ENCODE data around the gene SPIRE2.

The SPIRE2 gene

DNA sequence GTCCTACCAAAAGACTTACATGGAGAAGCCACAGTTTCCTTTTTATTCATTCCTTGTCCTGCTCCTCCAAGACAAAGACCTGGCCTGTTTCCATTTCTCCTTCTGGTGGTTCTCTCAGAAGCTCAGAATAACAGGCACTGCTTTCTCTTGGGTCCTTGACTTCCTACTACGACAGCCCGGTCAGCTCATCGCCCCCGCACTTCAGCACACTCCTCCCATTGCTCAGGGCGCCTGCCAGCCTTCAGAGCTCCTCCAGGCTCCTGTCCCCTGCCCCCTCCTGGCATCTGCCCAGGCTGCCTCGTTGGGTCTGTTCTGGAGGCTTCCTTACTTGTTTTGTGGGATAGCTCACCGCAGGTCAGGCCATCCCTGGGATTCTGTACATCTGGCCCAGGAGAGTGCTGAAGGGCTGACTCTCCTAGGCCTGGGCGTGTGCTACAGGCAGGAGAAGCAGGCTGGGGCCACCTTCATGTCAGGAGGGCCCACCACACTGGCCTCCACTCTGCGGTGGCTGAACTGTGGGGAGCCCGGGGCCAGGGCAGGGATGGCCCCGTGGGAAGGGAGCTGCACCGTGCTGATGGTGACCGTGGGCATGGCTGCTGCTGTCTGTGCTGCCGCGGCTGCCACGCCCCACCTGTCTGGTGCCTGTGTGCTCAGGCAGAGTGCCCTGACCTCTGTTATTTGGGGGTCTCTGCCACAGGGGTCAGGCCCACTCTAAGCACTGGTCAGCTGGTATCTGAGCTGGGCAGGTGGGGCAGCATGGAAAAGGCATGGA lies 62.8 kb downstream of the SPIRE2 start:
- no peaks in the 10 kb centered on the region for H3K9me3 Mint-ChIP-seq
- H3K4me1 Mint-ChIP-seq: peaks cover 18% of the 10 kb centered on the region
- no peak for DNase-seq
- no peak for ATAC-seq
- H3K4me3 Mint-ChIP-seq: peak overlapping the region in 1 of 2 donors; percentile 1
- no peaks in the 10 kb centered on the region for H3K27me3 Mint-ChIP-seq
- H3K27ac Mint-ChIP-seq: no peak overlapping the region

DNA sequence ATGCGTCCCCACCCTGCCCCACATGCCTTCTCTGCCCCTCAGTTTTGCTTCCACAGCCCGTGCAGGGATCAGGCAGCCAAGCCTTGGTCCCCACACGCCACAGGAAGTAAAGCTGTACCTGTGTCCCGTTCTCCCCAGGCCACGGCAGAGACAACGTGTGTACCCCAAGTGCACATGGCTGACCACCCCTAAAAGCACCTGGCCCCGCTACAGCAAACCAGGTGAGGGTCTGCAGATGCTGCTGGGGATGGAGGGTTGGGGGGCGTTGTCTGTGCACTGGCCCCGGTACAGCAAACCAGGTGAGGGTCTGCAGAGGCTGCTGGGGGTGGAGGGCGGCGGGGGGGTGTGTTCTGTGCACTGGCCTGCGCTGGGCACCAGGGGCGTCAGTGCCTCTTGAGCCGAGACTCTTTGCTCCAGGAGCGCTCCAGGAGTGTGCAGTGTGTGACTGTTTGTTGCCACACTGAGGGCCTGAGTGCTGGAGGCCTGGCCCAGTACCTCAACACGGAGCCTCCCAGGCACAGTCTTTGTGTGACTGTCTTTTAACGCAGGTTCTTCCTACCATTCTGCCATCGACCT lies 63.9 kb downstream of the SPIRE2 start:
- Mint-ChIP-seq H3K9me3 (no peaks in the 10 kb centered on the region), H3K27ac (no peak overlapping the region)
- no peak for DNase-seq

DNA sequence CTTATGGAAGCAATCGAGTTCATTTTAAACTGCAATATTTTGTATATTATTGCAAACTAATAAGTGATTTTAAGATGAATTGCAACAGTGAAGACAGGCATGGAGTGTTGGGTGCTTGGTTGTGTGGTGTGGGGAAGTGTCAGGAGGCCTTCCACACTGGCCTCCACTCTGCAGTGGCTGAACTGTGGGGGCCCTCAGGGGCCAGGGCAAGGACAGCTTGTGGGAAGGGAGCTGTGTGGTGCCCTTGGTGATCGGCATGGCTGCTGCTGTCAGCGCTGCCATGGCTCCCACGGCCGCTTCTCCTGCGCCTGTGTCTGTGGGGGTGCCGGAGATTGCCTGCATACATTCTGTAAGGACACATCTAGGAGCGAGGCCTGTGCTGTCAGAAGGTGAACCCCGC lies 64.4 kb downstream of the SPIRE2 start:
- DNase-seq (no peak), ATAC-seq (no peak)
- Mint-ChIP-seq H3K27me3 (no peaks in the 10 kb centered on the region), H3K4me1 (peaks cover 18% of the 10 kb centered on the region), H3K27ac (peak overlapping the region in 1 of 2 donors; percentile 19), H3K9me3 (no peaks in the 10 kb centered on the region), H3K4me3 (no peak overlapping the region)

More for the DNA sequence above, 63.9 kb downstream of the SPIRE2 start:
- Mint-ChIP-seq H3K27me3 (no peaks in the 10 kb centered on the region), H3K4me1 (peaks cover 18% of the 10 kb centered on the region), H3K4me3 (no peak overlapping the region)
- ATAC-seq: no peak

DNA sequence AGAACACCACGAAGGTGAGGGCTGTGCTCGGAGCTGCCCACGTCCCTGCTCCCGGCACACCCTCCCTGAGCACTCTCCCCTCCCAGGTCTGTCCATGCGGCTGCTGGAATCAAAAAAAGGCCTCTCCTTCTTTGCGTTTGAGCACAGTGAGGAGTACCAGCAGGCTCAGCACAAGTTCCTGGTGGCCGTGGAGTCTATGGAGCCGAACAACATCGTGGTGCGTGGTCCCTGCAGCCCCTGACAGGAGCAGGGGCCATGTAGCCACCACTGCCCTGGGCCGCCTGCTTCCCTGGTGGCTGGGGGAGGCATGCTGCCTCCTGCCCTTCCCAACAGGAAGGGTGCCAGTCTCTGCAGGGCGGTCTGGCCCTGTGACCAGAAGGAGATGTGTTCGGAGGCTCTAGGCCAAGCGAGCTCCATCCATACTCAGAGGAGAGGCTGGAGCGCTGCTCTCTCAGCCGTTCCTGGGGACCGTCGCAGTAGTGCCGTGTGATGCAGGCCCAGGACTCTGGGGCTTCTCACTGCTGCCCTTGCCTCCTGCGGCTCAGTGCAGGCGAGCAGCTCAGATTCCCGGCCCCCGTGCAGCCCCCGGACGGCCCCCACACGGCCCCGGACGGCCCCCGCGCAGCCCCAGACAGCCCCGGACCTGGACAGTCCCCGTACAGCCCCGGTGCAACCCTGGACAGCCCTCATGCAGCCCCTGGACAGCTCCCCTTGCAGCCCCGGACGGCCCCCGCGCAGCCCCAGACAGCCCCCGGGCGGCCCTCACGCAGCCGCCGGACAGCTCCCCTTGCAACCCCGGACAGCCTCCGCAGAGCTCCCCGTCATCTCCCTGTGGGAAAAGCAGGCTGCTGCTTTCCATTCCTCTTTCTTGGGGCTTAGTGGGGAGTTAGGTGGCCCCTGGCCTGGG lies 65.6 kb downstream of the SPIRE2 start:
- no peak for ATAC-seq
- no peaks in the 10 kb centered on the region for H3K9me3 Mint-ChIP-seq

DNA sequence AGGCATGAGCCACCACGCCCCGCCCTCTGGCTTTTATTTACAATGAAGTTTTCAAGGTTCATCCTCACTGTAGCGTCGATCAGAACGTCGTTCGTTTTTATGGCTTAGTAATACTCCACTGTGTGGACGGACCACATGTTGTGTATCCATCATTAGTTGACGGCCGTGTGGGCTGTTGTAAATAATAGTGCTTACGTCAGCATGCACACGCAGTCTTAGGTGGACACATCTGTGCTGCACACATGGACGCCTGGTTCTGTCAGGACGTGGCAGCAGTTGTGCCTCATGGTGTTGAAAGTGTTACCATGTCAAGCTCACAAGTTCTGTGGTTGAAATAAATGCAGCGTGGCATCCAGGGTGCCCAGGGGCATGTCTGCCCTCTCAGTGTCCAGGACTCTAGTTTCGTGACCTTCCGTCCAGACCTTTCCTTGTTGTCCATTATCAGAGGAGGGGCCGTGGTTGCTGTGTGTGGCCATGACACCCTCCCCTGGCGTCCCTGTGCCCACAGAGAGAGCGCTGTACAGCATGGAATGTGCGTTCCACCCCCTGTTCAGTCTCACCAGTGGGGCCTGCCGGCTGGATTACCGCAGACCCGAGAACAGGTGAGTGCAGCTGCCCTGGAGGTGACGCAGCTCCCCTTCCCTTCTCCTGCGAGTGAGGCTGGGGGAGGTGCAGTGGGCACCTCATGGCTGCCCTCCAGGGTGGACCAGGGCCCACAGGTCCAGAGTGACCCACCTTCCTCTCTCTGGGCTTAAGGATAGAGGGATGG lies 67.4 kb downstream of the SPIRE2 start:
- DNase-seq (no peak), ATAC-seq (no peak)
- H3K4me3 Mint-ChIP-seq: no peak overlapping the region
- H3K9me3 Mint-ChIP-seq: no peaks in the 10 kb centered on the region
- no peak overlapping the region for H3K27ac Mint-ChIP-seq
- H3K4me1 Mint-ChIP-seq: peaks cover 13% of the 10 kb centered on the region
- no peaks in the 10 kb centered on the region for H3K27me3 Mint-ChIP-seq

More for the DNA sequence above, 65.6 kb downstream of the SPIRE2 start:
- Mint-ChIP-seq H3K27ac (no peak overlapping the region), H3K4me3 (no peak overlapping the region), H3K27me3 (no peaks in the 10 kb centered on the region), H3K4me1 (peaks cover 18% of the 10 kb centered on the region)
- DNase-seq: no peak

DNA sequence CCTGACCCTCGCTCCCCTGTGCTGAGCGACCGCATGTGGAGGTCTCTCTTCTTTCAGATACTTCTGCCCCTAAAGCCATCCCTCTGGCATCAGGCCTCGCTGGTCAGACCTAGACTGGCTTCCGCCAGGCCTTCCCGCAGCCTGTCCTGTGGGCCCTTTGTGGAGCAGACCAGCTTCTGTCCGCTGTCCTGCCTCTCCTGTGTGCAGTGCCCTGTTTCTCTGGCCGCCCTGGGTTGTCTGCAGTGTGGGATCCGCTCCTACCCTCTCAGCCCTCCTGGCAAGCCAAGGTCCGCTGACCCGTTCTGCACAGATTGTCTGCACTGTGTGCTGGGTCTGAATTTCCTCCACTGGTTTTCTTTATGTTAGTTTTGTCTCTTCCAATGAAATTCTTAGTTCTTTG lies 68.9 kb downstream of the SPIRE2 start:
- no peak overlapping the region for H3K4me3 Mint-ChIP-seq
- ATAC-seq: no peak
- H3K4me1 Mint-ChIP-seq: peaks cover 7% of the 10 kb centered on the region
- H3K9me3 Mint-ChIP-seq: no peaks in the 10 kb centered on the region
- no peaks in the 10 kb centered on the region for H3K27me3 Mint-ChIP-seq
- no peak overlapping the region for H3K27ac Mint-ChIP-seq
- DNase-seq: no peak

DNA sequence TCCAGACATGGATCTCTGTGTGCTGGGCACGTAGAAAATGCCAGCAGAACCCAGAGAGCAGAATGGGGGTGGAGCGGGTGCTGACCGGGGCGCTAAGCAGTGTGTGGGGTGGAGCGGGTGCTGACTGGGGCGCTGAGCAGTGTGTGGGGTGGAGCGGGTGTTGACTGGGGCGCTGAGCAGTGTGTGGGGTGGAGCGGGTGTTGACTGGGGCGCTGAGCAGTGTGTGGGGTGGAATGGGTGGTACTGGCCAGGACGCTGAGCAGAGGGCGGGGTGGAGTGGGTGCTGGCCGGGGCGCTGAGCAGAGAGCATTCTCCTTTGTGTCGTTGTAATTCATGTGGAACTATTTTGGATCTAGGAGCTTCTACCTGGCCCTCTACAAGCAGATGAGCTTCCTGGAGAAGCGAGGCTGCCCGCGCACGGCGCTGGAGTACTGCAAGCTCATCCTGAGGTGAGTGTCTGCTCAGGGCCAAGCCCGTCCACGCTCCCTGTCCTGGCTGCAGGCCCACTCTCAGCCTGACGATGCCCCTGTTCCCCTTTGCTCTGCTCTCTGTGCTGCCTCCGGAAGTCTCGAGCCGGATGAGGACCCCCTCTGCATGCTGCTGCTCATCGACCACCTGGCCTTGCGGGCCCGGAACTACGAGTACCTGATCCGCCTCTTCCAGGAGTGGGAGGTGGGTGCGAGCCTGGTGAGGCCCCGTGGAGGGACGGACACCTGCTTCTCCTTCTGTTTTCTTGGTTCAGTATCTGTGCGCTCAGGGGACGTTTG lies 70.1 kb downstream of the SPIRE2 start:
- DNase-seq: no peak
- H3K27ac Mint-ChIP-seq: peak overlapping the region in 1 of 2 donors; percentile 12
- no peak for ATAC-seq
- no peaks in the 10 kb centered on the region for H3K9me3 Mint-ChIP-seq
- no peak overlapping the region for H3K4me3 Mint-ChIP-seq
- no peaks in the 10 kb centered on the region for H3K27me3 Mint-ChIP-seq
- H3K4me1 Mint-ChIP-seq: peaks cover 7% of the 10 kb centered on the region

DNA sequence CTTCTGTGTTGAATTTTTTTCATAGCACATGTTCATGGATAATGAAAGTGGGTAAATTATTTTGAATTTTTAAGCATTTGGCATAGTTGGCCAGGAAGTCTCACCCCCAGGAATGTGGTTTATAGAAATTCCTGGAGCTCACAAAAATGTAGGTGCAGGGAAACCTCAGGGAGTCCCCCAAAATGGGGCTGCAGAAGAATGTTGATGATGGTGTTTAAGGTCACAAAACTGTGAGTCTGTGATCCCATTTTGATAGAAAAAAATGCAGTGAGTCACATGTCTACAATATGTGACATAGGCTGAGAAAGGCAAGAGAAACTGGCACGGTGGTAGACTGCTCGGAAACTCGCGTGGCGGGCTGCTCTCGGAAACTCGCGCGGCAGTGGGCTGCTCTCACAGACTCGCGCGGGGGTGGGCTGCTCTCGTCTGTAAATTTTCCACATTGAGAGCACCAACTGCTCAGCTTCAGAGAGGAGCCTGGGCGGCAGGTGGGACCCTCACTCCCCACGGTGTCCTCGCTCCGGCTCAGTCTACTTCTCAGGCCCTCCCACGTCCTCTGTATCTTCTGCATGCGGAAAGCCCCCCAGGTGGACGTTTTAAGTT lies 71.7 kb downstream of the SPIRE2 start:
- Mint-ChIP-seq H3K4me3 (no peak overlapping the region), H3K4me1 (peaks cover 7% of the 10 kb centered on the region), H3K9me3 (no peaks in the 10 kb centered on the region), H3K27ac (no peak overlapping the region), H3K27me3 (no peaks in the 10 kb centered on the region)
- no peak for ATAC-seq
- no peak for DNase-seq

DNA sequence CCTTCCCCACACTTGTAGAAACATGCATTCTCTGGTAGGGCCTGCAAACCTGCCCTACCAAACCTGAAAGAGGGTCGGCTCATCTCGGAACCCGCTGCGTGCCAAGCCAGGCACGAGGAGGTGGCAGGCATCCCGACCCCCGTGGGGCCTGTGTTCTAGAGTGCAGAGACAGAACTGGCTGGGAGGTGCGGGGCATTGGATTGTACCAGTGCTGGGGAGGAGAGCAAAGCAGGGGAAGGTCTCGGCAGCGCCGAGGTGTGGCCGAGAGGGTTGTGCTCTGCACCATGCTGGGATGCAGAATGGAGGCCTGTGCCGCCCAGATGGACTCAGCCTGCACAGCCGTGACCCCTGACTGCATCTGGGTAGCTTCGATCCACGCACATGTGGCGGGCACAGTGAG lies 72.6 kb downstream of the SPIRE2 start:
- no peak for ATAC-seq
- no peak overlapping the region for H3K4me3 Mint-ChIP-seq
- H3K9me3 Mint-ChIP-seq: no peaks in the 10 kb centered on the region
- no peaks in the 10 kb centered on the region for H3K27me3 Mint-ChIP-seq
- no peak for DNase-seq
- peak overlapping the region in 1 of 2 donors; percentile 89 for H3K27ac Mint-ChIP-seq
- peaks cover 7% of the 10 kb centered on the region for H3K4me1 Mint-ChIP-seq

DNA sequence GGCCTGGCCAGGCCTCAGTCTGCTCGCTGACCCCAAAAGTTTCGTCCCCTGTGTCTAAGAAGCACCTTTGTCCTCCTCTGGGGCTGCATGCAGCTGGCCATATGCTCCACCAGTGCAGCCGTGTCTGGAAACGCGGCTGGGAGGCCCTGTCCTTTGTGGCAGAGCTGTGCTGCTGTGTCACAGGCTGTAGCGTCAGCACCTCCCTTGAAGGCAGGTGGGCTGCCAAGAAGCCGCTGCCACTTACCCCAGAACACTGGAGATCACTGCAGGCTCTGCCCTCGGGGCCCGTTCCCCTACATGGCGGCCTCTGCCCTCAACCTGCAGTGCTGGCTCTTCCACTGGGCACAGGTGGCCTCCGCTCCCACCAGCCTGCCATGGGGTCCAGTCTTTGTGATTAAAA lies 74.7 kb downstream of the SPIRE2 start:
- Mint-ChIP-seq H3K4me3 (no peak overlapping the region), H3K27me3 (no peaks in the 10 kb centered on the region)

DNA sequence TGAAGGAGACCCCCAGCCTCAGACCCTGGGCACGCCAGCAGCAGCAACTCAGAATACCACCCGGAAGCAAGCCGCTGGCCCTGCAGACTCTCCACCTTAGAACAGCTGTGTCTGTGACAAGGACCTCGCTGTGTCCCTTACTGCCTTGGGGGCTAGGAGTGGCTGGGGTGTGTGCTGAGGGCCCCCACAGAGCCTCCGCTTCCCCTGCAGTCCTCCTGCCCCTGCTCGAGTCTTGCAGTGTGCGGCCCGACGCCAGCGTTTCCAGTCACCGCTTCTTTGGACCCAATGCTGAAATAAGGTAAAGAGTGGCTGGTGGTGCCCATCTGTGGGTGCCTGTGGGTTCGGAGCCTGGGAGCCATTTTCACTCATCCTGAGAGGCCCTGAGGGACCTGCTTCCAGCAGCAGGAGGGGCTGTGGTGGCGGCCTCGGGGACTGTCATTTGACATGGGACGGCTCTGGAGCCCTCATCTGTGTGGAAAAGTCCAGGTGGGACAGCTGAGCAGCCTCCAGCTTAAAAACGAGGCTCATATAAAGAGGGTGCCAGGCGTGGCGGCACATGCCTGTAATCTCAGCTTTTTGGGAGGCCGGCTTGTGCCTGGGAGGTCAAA lies 75.7 kb downstream of the SPIRE2 start:
- Mint-ChIP-seq H3K9me3 (no peaks in the 10 kb centered on the region), H3K4me1 (peaks cover 7% of the 10 kb centered on the region), H3K27me3 (no peaks in the 10 kb centered on the region), H3K4me3 (no peak overlapping the region), H3K27ac (peak overlapping the region in 1 of 2 donors; percentile 85)
- no peak for ATAC-seq
- DNase-seq: no peak

More for the DNA sequence above, 74.7 kb downstream of the SPIRE2 start:
- no peak for DNase-seq
- H3K9me3 Mint-ChIP-seq: no peaks in the 10 kb centered on the region
- no peak for ATAC-seq
- H3K27ac Mint-ChIP-seq: no peak overlapping the region
- peaks cover 7% of the 10 kb centered on the region for H3K4me1 Mint-ChIP-seq

DNA sequence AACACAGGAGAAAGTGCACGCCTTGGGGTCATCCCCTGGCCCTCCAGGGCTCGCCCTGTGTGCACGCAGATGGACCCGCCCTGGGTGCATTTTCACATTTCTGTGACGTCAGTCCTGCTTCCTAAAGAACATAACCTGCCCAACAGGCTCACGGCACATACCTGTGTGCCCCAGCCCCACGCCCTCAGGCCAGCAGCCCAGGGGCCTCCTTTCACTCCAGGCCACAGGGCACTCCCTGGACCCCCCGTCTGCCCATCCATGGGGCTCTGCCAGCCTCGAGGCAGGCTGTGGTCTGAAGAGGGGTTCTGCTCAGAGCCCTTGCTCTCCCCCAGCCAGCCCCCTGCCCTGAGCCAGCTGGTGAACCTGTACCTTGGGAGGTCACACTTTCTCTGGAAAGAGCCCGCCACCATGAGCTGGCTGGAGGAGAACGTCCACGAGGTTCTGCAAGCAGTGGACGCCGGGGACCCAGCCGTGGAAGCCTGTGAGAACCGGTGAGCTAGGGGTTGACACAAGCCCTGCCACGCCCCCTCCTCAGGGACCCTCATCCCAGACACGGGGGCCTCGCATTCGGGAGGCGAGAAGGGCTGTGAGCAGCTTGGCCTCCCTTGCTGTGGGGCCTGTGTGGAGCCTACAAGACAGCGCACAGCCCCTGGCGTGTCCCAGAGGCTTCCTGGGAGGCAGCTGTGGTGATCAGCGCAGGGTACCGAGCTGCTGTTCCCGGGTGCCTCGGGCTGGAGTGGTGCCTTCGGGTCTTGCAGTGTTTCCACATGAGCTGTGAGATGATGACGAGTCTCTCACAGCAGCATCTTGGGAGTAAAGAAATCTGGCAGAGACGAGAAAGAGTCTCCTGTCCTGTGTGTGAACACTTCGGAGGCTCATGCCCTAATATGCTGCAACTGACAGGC lies 76.6 kb downstream of the SPIRE2 start:
- ATAC-seq (no peak), DNase-seq (no peak)
- H3K4me1 Mint-ChIP-seq: peaks cover 8% of the 10 kb centered on the region
- peak overlapping the region in 1 of 2 donors; percentile 54 for H3K27ac Mint-ChIP-seq
- H3K4me3 Mint-ChIP-seq: no peak overlapping the region
- no peaks in the 10 kb centered on the region for H3K27me3 Mint-ChIP-seq
- H3K9me3 Mint-ChIP-seq: no peaks in the 10 kb centered on the region

DNA sequence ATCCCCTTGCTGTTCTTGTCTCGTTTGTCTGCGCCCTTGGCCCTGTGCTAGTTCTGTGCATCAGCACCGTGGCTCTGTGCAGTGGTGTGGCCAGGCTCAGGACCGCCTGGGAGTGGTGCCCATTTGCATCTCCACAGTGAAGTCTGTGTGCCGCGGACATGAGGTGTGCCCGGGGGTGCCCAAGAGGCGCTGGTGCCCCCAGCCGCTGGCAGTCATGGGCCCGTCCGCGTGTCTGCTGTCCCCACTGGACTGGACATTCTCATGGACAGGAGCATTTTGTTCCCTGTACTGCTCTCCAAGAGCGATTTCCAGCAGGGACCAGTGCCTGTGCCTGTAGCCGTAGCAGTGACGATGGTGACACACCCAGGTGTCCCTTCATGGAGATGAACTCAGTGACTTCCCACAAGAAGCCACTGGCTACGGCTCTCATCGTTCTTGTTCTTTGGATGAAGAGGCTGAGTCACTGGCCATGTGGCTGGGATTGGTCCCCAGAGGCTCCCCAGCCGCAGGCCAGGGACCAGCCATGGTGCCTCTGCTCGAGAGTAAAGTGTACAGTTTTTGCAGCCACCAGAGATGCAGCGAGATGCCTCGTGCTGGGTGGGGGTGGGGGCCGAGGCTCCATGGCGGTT lies 77.3 kb downstream of the SPIRE2 start:
- Mint-ChIP-seq H3K9me3 (no peaks in the 10 kb centered on the region), H3K27ac (peak overlapping the region in 1 of 2 donors; percentile 19), H3K4me1 (peaks cover 11% of the 10 kb centered on the region), H3K27me3 (no peaks in the 10 kb centered on the region), H3K4me3 (no peak overlapping the region)
- DNase-seq (no peak), ATAC-seq (no peak)
